Vagina (tissue), 2 donors: ENCODE data around the gene EIF4E1B.

ENCODE experiments used
- CTCF ChIP-seq, 3 experiments: fragments of 450-650 bp in 2 of 3; fragments of 200-600 bp in 1 of 3; sonication (generic) in 1 of 3; IDR thresholded peaks; one replicate each; pipeline ENCODE4 v1.5.1; 2017 to 2019; ENCODE audit warnings: antibody characterized with exemption in 3 of 3, mild to moderate bottlenecking in 2 of 3, moderate library complexity in 2 of 3
- POLR2A ChIP-seq, 2 donors: fragments of 450-650 bp; IDR thresholded peaks; one replicate each; pipeline ENCODE4 v1.6.1; 2017; ENCODE audit warnings: antibody characterized with exemption in 2 of 2, mild to moderate bottlenecking in 2 of 2, moderate library complexity in 2 of 2
- POLR2AphosphoS5 ChIP-seq, 2 donors: sonication (generic); formaldehyde crosslinking; IDR thresholded peaks; one replicate each; pipeline ENCODE4 v1.9.0; 2017; ENCODE audit warnings: antibody characterized with exemption in 2 of 2, mild to moderate bottlenecking in 2 of 2, low read depth in 1 of 2; ENCODE audit not compliant: insufficient read depth in 1 of 2

- TF ChIP-seq POLR2AphosphoS5 (IDR thresholded peaks at IDR 0.05; ENCODE audit: insufficient read depth in 1 of 2, low read depth in 1 of 2), result no peak
- no peak for TF ChIP-seq POLR2A (IDR thresholded peaks at IDR 0.05)
- TF ChIP-seq CTCF (IDR thresholded peaks at IDR 0.05), result no peak
Measured at GRCh38 chr5:176659860-176660461, 29.5 kb downstream of the EIF4E1B start.
